Myocyte (in vitro differentiated cells): ENCODE results near the gene SH3PXD2B. TPM values are rescaled to one million over a fixed set of nuclear protein-coding genes. Genes with fewer than 3 reads are reported as not detected.

Experiments
- DNase-seq: peaks from one replicate; pipeline ENCODE4 v3.0.0-alpha.2; 2012; ENCODE audit warnings: low read depth
- polyA plus RNA-seq: library from polyadenylated mRNA; unstranded; fragments of >200 nt; gene quantifications from one replicate; pipeline ENCODE4 v1.2.1, GENCODE V29; 2012; ENCODE audit warnings: missing spikeins
- total RNA-seq: library from RNA; depleted of rRNA; stranded (reverse); fragments of >200 nt; gene quantifications from 2 replicates; pipeline ENCODE4 v1.2.3, GENCODE V29; 2014

The SH3PXD2B gene
- 19.4 and 28.8 TPM in 2 replicates for total RNA-seq
- 43.1 TPM for polyA plus RNA-seq

GRCh38 chr5:172454358-172455086 is at the start of gene SH3PXD2B:
Gene SH3PXD2B, minus strand, starts transcription at chr5:172454525. Its CDS starts 173 bp downstream, at chr5:172454352.
- peak; percentile 62 for DNase-seq

DNA sequence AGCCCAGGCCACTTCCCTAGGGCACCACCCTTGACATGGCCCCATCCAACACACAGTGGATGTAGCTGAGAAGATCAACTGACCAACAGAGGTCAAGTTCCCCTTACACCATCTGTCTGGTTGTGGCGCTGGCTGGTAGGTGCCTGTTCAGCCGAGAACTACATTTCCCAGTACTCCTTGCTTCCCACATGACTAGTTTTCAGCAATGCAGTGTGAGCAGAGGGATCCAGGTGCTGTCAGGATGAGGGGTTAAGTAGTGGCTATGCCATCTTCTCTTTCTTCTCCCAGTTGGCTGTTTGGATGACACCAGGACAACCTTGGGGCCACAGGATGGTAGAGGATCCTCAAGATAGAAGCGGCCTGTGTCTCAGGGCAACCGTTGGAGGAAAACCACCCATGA is 48.6 kb upstream of the SH3PXD2B start:
- peak; percentile 7 for DNase-seq

GRCh38 chr5:172502410-172502809 is 48.1 kb upstream of the SH3PXD2B start:
- no peak for DNase-seq

DNA sequence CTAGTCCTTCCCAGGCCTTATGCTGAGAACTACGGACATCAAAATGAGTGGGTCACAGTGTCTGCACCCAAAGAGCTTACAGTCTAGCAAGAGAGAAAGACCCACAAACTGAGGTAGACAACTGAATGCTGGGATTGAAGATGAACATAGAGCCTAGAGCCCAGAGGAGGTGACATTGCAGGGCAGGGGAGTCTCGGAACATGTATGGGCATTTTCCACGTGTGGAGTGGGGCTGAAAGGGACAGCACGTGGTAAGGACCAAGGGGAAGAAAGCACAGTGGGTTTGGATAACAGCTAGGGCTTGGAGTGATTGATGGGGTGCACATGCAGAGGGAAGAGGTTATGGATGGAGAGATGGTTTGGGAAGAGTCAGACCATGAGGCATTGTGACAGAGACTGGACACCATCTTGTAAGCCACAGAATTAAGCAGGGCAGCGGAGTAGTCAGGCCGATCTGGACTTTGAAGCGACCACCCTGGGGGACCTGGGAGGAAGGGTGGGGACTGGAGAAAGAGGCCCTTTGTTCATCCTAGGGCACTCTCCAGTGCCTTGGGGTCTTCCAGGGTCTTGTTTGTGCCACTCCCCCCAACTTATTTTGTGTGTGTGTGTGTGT is 47.5 kb upstream of the SH3PXD2B start:
- no peak for DNase-seq

DNA sequence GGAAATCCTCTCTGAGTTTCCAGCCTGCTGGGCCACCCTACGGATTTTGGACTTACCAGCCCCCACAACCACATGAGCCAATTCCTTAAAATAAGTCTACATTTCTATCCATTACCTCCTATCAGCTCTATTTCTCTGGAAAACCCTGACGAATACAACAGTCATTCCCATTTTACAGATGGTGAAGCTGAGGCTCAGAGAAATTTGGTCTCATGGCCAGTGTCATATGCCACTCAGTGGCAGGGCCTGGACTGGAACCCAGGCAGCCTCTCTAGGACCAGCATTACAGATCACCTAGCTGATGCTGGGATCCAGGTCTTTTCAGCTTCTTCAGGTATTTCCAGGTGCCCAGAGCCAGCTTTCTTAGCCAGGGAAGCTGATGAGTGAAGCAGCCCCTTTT is 45.0 kb upstream of the SH3PXD2B start:
- no peak for DNase-seq

- no peak for DNase-seq
Measured at GRCh38 chr5:172498431-172499129, 44.3 kb upstream of the SH3PXD2B start.

DNA sequence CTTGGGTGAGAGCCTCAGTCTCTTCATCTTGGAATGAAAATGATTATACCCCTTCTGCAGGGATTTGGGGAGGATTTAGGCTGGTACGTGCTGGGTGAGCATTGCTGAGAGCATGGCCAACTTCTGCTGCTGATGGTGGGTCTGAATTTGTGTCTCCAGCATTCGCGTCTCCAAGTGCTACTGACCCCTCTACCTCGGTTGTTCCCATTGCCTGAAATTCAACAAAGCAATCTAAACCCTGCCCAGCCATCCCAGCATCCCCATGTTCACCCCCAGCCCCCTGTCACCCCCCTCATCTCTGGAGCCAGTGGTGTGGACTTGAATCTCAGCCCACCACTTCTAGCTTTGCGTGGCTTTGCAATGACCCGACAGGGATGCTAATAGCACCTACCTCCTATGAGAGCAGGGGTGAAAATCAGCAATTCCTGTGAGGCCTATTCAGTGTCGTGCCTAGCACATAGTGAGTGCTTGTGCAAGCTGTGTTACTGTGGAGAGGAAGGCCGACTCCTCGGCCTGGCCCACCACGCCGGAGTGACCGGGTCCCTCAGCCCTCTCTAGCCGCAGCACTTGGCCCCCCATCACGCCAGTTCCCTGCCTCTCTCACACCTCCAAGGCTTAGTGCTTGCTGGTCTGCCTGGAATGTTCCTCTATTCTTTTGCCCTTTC is 43.4 kb upstream of the SH3PXD2B start:
- no peak for DNase-seq

DNA sequence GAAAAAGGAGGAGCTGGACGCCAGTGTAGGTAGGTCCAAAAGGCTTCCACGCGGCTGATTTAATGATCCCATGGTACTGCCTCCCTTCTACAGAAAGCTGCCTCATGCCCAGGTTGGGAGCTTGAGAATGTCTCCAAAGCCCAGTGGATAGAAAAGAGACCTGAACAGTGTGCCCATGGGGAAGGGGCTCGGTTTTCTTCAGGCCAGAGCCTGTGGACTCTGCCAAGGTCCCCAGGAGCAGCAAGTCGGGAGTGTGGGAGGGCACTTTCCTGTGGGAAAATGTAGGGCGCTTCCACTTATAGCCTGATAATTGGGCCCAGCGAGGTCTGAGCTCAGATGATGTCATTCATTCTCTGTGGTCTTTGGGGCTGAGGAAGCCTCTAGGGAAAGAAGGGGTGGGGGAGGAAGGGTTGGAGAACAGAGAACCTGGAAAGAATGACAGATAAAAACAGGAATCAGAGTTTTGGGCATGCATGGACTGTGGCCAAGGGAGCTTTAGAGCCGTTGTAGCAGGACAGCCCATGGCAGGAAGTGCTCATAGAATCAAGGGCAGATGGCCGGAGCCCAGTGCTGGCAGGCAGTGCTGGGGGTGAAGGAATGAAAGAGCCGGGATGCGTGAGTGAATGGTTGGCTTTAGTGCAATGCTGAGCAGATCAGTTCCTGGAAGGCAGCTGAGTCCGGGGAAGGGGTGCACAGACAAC is 42.5 kb upstream of the SH3PXD2B start:
- DNase-seq, result peak; percentile 43

DNA sequence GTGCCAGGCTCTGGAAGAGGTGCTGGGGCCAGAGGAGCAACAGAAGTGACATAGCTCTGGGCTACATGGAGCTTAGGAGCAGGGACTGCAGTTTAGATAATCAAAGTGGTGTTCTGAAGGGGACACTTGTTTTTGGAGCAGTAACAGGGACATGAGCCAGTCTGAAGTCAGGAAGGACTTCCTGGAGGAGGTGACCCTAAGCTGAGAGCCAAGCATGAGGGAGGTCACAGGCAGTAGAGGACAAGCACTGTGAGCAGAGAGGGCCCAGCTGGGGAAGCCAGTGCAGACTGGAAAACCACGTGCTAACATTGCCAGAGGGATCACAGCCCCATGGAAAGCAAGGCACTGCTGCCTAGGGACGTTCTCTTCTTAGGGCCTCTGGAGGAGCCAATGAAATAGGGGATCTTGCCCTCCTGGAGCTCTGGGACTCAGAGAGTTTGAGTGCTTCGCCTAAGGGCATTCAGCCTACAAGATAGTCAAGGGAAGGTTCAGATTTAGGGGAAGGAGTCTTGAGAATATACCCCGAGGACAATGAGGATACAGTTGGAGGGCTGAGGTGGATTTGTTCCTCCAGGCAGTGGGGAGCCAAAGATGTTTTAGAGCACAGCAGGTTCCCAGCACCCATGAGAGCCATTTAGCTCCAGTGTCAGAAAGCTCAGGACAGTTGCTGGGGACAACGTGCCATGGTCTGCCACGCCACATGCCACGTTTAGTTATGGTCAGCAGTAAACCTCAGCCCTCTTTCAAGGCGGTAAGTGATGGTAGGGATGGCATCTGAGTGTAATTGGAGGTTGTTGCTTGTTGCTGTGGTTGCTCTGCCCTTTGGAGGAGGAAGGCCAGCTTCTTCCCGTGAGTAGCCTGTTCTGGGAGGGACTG is 40.5 kb upstream of the SH3PXD2B start:
- DNase-seq, result peak; percentile 56

DNA sequence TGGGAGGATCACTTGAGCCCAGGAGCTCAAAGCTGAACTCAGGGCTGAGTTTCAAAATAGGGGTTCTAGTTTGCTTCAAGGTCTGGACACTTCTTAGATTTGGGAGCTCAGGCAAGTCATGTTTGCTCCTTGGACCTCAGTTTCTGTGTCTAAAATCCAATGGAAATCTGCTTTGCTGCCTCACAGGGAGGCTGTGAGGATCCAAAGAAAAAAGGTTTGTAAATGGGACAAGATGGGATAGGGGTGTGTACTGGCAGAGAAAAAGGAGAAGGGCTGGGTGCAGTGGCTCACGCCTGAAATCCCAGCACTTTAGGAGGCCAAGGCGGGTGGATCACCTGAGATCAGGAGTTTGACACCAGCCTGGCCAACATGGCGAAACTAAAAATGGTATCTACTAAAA is 39.6 kb upstream of the SH3PXD2B start:
- no peak for DNase-seq

DNA sequence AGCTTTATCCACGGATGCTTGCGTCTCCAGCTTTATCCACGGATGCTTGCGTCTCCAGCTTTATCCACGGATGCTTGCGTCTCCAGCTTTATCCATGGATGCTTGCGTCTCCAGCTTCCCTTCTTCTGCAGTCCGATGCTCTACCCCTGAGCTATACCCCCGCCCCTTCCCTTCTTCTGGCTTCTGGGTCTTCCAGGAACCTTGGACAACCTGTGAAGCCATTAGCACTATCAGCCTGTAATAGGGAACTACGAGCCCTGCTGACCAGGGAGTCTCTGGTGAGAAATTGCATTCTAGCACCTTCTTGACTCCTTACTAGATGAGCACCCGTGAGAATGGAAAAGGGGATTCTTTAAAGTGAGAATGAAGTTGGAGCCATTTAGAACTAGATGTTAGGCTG is 39.1 kb upstream of the SH3PXD2B start:
- no peak for DNase-seq

GRCh38 chr5:172493002-172493401 is 38.7 kb upstream of the SH3PXD2B start:
- no peak for DNase-seq

GRCh38 chr5:172492097-172492840 is 37.9 kb upstream of the SH3PXD2B start:
- DNase-seq, result no peak

DNA sequence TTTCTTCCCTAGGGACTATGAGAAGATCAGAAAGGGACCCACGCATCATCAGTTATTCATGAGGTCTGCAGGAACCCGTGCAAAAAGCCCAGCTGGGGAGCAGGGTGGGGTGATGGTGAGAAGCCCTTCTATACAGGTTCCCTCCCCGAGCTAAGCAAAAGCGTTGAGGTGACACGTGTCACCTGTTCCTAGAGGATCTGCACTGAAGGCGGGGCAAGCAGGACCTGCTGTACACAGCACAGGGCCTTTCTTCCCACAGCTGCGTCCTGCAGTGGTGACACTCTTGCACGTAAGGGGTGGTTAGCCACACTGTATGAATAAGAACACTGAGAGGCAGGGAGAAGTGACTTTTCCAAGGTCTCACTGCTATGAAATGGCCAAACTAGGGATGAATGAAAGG is 37.2 kb upstream of the SH3PXD2B start:
- no peak for DNase-seq

- DNase-seq, result no peak
Measured at GRCh38 chr5:172490514-172491461, 36.5 kb upstream of the SH3PXD2B start.

- DNase-seq, result no peak
Measured at GRCh38 chr5:172488221-172488620, 33.9 kb upstream of the SH3PXD2B start.

GRCh38 chr5:172487671-172488070 is 33.3 kb upstream of the SH3PXD2B start:
- no peak for DNase-seq

DNA sequence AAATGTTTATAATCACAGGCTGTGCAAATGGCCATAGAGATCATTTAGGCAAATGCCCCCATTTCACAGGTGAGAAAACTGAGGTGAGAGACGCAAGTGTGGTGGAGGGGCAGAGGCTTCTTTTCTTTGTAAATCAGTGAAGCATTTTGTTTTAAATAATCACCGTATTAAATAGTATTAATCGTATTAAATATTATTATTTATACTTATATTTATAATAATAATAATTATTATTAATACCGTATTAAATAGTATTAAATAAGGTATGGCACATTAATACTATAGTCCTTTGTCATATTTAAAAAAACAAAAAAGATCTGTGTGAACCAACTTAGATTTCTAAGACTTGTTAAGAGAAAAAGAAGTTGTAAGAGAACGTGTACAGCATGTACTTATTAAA is 32.6 kb upstream of the SH3PXD2B start:
- no peak for DNase-seq
